Endothelial cell of umbilical vein (primary cell): Measurements from ENCODE around the gene SSRP1.

ENCODE experiments used
- EZH2 ChIP-seq: IDR thresholded peaks from 2 replicates; pipeline ENCODE4 v1.6.1; 2012; ENCODE audit warnings: borderline replicate concordance, low read depth, mild to moderate bottlenecking, moderate library complexity, low read length, inconsistent platforms; ENCODE audit not compliant: severe bottlenecking
- FOS ChIP-seq: IDR thresholded peaks from 2 replicates; pipeline ENCODE4 v1.6.1; 2011; ENCODE audit warnings: mild to moderate bottlenecking, low read length, moderate library complexity, borderline replicate concordance; ENCODE audit not compliant: insufficient read depth
- GATA2 ChIP-seq: IDR thresholded peaks from 2 replicates; pipeline ENCODE4 v1.7.0; 2011; ENCODE audit warnings: low read depth, mild to moderate bottlenecking, moderate library complexity, mixed read lengths, low read length; ENCODE audit not compliant: insufficient read length, insufficient read depth
- JUN ChIP-seq: IDR thresholded peaks from 2 replicates; pipeline ENCODE4 v1.6.1; 2011; ENCODE audit warnings: borderline replicate concordance, low read depth; ENCODE audit not compliant: insufficient read length, insufficient read depth
- MYC ChIP-seq: IDR thresholded peaks from one replicate; pipeline ENCODE4 v1.6.1; 2011; ENCODE audit warnings: mild to moderate bottlenecking, low read depth, low read length
- POLR2A ChIP-seq: IDR thresholded peaks from 2 replicates; pipeline ENCODE4 v1.6.1; 2012; ENCODE audit warnings: low read depth, mild to moderate bottlenecking, control low read depth, low read length
- POLR2AphosphoS5 ChIP-seq: IDR thresholded peaks from 2 replicates; pipeline ENCODE4 v1.6.1; 2012; ENCODE audit warnings: low read depth, mild to moderate bottlenecking, control low read depth, low read length, moderate library complexity; ENCODE audit not compliant: insufficient read depth
- TF ChIP-seq, protein P1 (sequence below), 2 donors: IDR thresholded peaks; 1 replicate in 1 of 2; 2 replicates in 1 of 2; pipeline ENCODE4 v1.5.1; 2011; ENCODE audit warnings: low read length in 2 of 2, mild to moderate bottlenecking in 2 of 2, moderate library complexity in 2 of 2, control low read depth in 1 of 2, inconsistent platforms in 1 of 2, low read depth in 1 of 2; ENCODE audit not compliant: insufficient read depth in 1 of 2; ENCODE audit errors: extremely low read depth in 1 of 2
- TF ChIP-seq, protein P2 (sequence below): IDR thresholded peaks from 2 replicates; pipeline ENCODE4 v1.6.1; 2011; ENCODE audit not compliant: insufficient read depth, insufficient read length

DNA sequence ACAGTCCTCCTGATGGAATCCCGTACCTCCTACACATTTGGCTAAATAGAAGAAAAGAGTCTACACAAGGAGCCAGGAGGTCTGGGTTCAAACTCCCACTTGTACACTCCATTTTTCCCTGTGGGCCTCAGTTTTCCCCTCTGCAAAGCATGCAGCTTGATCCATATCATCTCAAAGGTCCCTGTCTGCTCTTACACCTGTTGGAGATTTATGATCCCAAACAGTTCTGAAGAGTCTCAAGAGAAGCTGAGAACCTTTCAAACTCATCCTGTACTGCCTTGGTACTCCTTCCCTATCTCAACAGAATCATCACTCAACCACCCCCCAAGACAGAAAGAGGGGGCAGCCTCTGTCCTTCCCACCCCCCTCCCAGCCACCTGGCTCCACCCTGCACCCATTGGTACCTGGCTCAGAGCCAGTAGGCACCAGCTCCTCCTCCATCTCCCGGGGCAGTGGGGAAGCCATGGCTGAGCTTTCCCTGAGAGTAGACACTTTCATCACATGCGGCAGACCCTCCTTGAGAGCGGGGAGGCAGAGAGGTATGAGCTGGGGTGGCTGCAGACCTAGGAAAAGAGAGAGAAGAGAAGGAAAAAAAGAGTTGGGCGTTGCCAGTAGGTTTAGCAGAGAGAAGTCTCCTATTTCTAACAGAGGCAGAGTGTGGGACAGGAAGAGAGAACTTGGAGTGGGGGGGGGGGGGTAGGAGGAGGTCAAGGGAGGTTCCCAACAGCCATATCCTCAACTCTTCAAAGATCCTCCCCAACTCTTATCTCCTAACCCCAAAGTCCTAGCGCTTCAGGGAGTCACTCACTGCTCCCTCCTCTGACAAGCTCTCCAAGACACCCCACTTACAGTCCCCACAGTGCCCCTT is 14.1 kb downstream of the SSRP1 start:
- TF ChIP-seq, protein P1, sequence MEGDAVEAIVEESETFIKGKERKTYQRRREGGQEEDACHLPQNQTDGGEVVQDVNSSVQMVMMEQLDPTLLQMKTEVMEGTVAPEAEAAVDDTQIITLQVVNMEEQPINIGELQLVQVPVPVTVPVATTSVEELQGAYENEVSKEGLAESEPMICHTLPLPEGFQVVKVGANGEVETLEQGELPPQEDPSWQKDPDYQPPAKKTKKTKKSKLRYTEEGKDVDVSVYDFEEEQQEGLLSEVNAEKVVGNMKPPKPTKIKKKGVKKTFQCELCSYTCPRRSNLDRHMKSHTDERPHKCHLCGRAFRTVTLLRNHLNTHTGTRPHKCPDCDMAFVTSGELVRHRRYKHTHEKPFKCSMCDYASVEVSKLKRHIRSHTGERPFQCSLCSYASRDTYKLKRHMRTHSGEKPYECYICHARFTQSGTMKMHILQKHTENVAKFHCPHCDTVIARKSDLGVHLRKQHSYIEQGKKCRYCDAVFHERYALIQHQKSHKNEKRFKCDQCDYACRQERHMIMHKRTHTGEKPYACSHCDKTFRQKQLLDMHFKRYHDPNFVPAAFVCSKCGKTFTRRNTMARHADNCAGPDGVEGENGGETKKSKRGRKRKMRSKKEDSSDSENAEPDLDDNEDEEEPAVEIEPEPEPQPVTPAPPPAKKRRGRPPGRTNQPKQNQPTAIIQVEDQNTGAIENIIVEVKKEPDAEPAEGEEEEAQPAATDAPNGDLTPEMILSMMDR (IDR thresholded peaks at IDR 0.05; ENCODE audit: extremely low read depth in 1 of 2, insufficient read depth in 1 of 2, low read depth in 1 of 2, low read length in 2 of 2), result no peak
- no peak for TF ChIP-seq EZH2
- TF ChIP-seq POLR2A, result no peak
- no peak for TF ChIP-seq FOS
- TF ChIP-seq, protein P2, sequence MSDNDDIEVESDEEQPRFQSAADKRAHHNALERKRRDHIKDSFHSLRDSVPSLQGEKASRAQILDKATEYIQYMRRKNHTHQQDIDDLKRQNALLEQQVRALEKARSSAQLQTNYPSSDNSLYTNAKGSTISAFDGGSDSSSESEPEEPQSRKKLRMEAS, result no peak
- TF ChIP-seq MYC, result no peak
- TF ChIP-seq POLR2AphosphoS5, result no peak
- TF ChIP-seq JUN, result no peak
- no peak for TF ChIP-seq GATA2
